ACHN (cell line): ENCODE data around the gene ATE1.

Experiments used
- DNase-seq: peaks from one replicate; pipeline ENCODE4 v3.0.0-alpha.2; 2015
- in situ Hi-C: cut with HindIII; loops from 2 replicates; pipeline ENCODE4 v1.10.0; 2017; ENCODE audit warnings: low sequenced_read_pairs, low pct_ligation_motif_present, low pct_unique_long_range_greater_than_20kb

ATE1 gene

DNA sequence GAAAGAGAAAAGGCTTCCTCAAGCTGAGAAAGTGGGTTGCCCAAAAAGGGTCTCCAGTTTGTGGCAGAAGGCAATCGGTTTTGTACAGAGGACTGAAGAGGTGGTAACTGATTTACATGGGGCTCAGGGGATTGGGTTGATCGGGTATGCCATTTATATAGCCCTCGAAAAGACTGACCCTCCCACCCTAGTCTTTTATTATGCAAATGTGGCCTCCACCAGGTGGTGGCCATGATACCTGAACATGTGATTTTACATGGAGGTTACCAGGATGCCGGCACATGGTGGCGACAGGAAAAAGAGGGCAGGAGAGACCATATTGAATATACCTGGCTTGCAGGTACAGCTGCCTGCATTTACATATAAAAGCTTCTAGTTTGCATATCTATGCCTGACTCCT lies 36.7 kb downstream of the ATE1 start:
- in situ Hi-C loops, result no loop called here
- no peak for DNase-seq

DNA sequence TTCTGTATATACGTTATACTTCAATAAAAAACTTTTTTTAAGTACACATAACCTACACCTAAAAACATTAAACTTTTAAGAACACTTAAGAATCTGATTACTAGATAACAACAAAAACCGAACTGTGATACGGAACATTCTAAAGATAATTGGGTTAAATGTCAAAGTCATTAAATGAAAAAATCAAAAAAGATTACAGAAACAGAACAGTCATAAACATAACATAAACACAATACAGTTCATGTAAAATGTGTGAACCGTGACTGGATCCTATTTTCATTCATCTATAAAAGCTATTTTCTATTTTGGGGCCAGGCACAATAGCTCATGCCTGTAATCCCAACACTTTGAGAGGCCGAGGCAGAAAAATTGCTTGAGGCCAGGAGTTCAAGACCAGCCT lies 38.6 kb downstream of the ATE1 start:
- in situ Hi-C loops, result no loop called here
- no peak for DNase-seq

- DNase-seq, result peak; percentile 74
- in situ Hi-C loops, result no loop called here
Measured at GRCh38 chr10:121886997-121887622, 40.7 kb downstream of the ATE1 start.

- DNase-seq, result no peak
- in situ Hi-C loops, result no loop called here
Measured at GRCh38 chr10:121886181-121886580, 41.6 kb downstream of the ATE1 start.

GRCh38 chr10:121880895-121881294 lies 46.9 kb downstream of the ATE1 start:
- in situ Hi-C loops, result no loop called here

DNA sequence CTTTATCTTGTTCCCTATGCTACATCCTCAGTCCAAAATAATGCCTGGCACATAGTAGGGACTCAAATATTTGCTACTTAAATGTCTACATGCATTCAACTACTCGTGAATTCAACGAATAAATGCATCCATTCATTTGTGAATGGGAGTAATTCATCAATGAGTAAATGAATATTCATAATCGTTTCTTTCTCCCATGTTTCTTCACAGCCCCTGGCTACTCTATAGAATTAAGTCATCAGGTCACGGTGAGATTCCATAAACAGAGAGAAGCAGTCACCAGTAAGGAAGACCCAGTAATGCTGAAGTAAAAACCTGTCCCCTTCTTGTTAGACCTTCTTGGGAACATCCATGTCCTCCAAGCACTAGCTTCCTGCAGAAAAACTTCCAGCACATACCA lies 48.4 kb downstream of the ATE1 start:
- DNase-seq, result no peak
- in situ Hi-C loops, result no loop called here

More at GRCh38 chr10:121880895-121881294, 46.9 kb downstream of the ATE1 start:
- DNase-seq, result no peak

DNA sequence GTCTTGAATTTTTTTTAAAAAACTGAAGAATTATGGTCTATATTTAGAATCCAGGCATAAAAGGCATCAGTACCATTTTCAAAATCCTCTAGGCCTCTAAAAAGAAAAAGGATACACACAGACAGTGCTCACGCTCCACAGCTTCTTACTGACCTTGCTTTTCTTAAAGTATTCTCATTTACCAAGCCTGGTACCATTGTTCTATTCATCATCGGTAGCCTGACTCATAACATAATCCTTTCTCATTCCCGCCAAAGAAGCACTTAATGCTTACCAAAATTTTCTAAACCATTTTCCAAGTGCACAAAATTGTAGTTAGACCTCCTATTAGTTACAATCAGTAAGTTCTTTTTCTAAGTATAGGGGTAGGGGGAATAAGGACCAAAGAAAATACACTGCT lies 54.6 kb downstream of the ATE1 start:
- DNase-seq, result no peak
- in situ Hi-C loops, result no loop called here

DNA sequence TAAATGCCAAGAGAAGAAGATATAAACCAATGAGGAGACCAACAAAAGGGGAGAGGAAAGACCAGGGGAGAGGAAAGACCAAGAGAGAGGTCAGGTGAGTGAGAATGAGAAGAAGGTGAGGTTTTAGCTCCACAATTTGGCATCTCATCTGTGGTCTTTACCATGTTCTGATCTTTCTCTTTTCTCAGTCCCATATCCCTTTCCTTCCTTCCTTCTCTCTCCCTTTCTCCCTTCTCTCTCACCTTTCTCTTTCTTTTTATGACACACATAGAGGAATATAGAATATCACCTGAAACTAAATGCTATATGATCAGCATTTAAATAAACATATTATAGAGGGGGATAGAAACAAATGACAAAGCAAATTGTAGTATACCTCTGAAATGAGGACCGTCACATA lies 57.4 kb downstream of the ATE1 start:
- no peak for DNase-seq
- in situ Hi-C loops, result no loop called here

- in situ Hi-C loops, result no loop called here
- DNase-seq, result no peak
Measured at GRCh38 chr10:121865554-121865953, 62.3 kb downstream of the ATE1 start.

DNA sequence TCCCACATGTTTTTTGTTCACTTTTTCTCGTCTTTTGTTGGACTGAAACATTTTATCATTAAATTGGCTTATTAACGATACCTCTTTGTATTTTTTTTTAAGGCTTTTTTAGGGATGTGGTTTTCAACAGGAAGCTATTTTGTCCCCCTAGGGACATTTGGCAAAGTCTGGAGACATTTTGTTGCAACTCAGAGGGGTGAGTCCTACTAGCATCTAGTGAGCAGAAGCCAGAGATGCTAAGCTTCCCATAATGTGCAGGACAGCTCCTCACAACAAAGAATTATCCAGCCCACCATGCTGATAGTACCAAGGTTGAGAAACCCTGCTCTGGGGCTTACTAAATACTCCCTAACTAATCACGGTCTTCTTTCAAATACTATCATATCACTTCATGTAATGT lies 63.2 kb downstream of the ATE1 start:
- no peak for DNase-seq
- in situ Hi-C loops, result no loop called here

- DNase-seq, result no peak
- in situ Hi-C loops, result no loop called here
Measured at GRCh38 chr10:121864168-121864567, 63.7 kb downstream of the ATE1 start.

DNA sequence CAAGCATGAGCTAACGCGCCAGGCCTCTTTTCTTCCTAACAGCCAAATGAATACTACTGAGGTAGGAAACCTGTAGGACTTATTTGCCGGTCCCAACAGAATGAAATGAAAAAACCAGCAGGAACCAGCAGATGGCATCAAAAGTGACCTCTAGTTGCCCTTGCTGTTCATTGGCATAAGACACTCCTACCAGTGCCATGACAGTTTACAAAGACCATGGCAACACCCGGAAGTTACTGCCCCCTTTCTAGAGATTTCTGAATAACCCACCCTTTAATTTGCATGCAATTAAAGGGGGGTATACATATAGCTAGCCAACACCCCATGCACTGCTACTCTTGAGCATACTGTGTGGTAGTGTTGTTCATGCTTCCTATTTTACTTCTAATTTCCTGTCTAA lies 65.2 kb downstream of the ATE1 start:
- in situ Hi-C loops, result no loop called here
- no peak for DNase-seq

- in situ Hi-C loops, result no loop called here
- no peak for DNase-seq
Measured at GRCh38 chr10:121862042-121862441, 65.8 kb downstream of the ATE1 start.

GRCh38 chr10:121860810-121861209 lies 67.0 kb downstream of the ATE1 start:
- in situ Hi-C loops, result no loop called here
- DNase-seq, result no peak

DNA sequence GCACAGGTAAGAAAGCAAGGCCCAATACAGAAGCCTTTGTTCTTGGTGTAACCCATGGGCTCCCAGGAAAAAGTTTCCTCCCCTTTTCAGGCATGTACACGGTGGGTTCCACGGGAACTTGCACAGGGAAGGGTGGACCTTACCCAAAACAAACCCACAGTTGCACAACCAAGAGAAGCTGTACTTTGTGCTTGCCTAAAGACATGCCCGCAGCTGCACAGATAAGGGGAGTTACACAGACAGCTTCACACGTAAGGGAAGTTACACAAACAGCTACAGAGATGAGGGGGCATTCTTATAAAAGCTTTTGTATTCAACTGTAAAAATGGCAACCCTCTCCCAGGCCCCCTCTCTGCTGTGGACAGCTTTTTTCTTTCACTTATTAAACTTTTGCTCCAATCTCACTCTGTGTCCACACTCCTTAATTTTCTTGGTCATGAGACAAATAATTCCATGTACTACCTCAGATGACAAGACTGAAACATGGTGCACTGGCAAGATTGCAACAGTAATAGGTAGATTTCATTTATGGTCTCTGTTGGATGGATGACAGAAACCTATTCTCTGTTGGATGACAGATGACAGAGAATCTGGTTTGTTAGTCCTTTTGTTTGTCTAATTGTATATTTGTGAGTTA lies 72.9 kb downstream of the ATE1 start:
- DNase-seq, result no peak
- in situ Hi-C loops, result no loop called here

DNA sequence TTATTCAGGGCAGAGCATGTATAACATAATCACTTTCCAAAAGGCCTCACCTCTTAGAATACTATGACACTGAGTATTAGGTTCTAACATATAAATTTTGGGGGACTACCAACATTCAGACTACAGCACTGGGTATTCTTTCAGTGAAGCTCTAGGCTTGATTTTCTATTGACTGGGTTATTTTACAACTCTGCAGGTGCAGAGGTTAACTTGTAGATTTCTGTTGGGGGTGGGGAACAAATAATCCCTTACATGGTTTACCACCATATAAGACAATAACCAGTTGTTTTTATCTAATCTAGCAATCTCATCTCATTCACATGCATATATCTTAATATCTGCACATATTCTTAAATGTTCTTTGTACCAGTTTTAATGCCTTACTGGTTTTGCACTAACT lies 73.9 kb downstream of the ATE1 start:
- DNase-seq, result no peak
- in situ Hi-C loops, result no loop called here

DNA sequence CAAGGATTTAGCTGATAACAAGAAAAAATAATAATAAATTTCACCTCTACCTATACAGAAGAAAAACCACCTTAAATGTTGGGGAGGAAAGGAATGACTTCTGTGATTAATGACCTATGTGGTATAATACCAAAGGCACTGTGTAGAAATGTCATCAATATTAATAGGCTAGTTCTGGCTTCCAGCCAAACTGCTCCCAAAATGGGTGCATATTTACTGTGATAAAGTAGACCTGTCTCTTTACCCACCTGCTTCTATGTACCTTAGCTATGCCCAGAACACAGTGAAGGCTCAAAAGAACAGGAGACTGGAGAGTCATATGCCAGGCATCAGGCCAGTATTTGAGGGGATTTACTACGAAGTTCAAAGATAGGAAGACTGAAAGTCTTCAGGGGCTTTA lies 76.0 kb downstream of the ATE1 start:
- no peak for DNase-seq
- in situ Hi-C loops, result no loop called here

- no peak for DNase-seq
- in situ Hi-C loops, result no loop called here
Measured at GRCh38 chr10:121848082-121848481, 79.7 kb downstream of the ATE1 start.

DNA sequence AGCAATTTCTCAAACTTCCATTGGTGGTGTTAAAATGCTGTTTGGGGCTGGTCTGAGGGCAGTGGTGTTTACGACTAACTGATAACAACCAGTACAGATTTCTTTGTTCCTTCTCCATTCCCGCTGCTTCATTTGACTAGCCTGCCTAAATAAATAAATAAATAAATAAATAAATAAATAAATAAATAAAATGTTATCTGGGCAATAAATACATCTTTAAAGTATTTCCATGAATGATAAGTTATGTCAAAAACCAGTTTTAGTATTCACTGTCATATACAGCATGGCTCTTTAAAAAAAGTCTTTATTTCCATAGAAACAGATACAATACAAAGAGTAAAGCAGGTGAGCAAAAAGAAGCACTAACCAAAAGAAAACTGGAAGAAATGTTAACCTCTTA lies 81.3 kb downstream of the ATE1 start:
- DNase-seq, result no peak
- in situ Hi-C loops, result no loop called here

GRCh38 chr10:121845044-121845784 lies 82.6 kb downstream of the ATE1 start:
- no peak for DNase-seq
- in situ Hi-C loops, result no loop called here
